NCI-H524 treated with DMSO at 0.1 percent for 48 hours (cell line): ENCODE data around the gene ACTL6A.
"Not testable (repeated sequence)": the region's sequence is repeated elsewhere in the genome, so short reads cannot be mapped to it uniquely, and the experiment has no call there.

ENCODE experiments used
- DNase-seq: peaks from one replicate; lab custom pipeline; 2025; lab: John Stamatoyannopoulos, UW

The ACTL6A gene

GRCh38 chr3:179562591-179563270 is at the start of gene ACTL6A:
Gene ACTL6A, plus strand, starts transcription at chr3:179562926. Its CDS starts 167 bp downstream, at chr3:179563093.
- DNase-seq = peak; percentile 99

DNA sequence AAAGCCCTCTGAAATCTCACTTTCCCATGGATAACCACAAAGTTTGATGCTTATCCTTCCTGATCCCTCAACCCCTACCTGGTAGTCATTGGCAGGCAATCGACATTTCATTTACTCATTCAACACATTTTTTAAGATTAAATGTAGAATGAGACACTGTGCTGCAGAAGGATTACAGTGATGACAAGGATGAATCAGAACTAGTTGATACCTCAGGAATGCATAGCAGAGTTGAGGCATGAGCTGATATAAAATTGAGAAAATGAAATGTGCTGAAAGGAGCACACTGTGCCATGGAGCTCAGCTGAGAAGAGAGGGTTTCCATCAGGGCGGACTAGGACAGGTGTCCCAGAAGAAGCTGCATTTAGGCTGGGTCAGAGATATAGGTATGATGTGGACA is 48.9 kb upstream of the ACTL6A start:
- no peak for DNase-seq

- not testable (repeated sequence) for DNase-seq
These were observed 46.1 kb upstream of the ACTL6A start for GRCh38 chr3:179516461-179517251.

- DNase-seq = no peak
These were observed 36.2 kb upstream of the ACTL6A start for GRCh38 chr3:179526482-179526881.

DNA sequence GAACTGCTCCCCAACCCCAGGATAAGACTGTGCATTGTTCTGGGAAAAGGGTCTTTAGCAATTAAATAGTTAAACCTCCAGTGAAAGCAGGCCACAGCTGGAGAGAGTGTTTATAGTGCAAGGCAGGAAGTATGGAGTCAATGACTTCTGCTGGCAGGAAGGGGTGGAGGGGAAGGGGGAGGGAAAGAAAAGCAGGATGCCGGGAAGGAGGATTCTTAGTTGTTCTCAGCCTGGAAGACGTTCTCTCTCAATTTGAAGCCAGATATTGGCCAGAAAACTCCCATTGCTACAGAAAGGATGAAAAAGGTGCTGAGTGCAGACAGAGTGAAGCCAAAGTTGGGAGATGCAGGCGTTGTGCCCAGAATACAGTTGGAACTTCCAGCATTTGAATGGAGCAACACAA is 35.7 kb upstream of the ACTL6A start:
- DNase-seq = no peak

GRCh38 chr3:179528772-179529171 is 34.0 kb upstream of the ACTL6A start:
- no peak for DNase-seq

- no peak for DNase-seq
These were observed 31.1 kb upstream of the ACTL6A start for GRCh38 chr3:179531576-179531975.

- no peak for DNase-seq
These were observed 29.5 kb upstream of the ACTL6A start for GRCh38 chr3:179533274-179533673.

GRCh38 chr3:179536256-179536655 is 26.5 kb upstream of the ACTL6A start:
- DNase-seq = no peak

- no peak for DNase-seq
These were observed 21.6 kb upstream of the ACTL6A start for GRCh38 chr3:179541094-179541493.

DNA sequence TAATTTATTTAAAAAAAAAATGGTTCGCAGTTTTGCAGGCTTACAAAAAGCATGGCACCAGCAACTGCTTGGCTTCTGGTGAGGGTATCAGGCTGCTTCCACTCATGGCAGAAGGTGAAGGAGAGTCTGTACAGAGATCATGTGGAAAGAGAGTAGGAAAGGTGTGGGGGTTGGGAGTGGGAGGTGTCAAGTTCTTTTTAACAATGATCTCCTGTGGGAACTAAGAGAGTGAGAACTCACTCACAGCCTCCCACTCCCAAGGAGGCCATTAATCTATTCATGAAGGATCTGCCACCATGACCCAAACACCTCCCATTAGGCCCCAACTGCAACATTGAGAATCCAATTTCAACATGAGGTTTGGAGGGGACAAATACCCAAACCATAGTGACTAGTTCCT is 21.1 kb upstream of the ACTL6A start:
- no peak for DNase-seq

GRCh38 chr3:179542375-179542774 is 20.4 kb upstream of the ACTL6A start:
- DNase-seq = no peak

- DNase-seq = no peak
These were observed 17.6 kb upstream of the ACTL6A start for GRCh38 chr3:179544981-179545645.

- DNase-seq = no peak
These were observed 15.9 kb upstream of the ACTL6A start for GRCh38 chr3:179546814-179547241.

- no peak for DNase-seq
These were observed 11.2 kb upstream of the ACTL6A start for GRCh38 chr3:179551349-179552105.

DNA sequence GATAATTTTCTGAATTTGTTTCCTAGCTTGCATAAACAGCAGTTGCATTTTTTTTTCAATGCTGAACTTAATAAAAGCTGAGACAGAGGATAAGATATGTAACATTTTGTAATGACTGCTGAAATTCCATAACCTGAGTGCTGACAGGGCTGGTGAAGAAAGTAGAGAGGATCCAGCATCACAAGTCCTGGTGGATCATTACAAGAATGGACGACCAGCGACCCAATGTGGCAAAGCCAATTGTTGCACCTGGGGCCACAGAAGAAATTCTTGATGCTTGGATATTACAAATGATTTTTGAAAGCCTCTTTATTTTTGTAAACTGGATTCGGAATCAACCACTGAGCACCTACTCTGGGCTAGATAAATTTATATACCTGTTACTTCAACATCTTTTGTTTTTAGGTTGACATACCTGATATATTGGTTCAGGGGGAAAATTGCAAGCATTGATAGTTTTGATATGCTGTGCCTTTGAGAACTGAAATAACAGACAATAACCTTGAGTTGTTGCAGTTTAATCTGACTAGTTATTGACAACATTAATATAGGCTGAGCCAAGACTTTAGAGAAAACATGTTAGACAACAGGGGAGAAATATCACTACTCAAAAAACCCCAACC is 3.9 kb upstream of the ACTL6A start:
- DNase-seq = no peak

DNA sequence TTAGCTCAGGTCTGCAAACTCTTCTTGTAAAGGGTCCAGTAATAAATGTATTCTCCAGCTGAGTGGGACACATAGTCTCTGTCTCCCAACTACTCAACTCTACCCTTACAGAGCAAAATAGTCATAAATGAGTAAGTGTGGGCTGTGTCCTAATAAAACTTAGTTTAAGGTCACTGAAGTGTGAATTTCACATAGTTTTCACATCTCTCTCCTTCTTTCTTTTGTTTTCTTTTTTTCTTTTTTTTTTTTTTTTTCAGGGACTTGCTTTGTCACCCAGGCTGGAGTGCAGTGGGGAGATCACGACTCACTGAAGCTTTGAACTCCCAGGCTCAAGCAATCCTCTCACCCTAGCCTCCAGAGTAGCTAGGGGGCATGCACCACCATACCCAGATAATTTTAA is 1.9 kb upstream of the ACTL6A start:
- DNase-seq = no peak

DNA sequence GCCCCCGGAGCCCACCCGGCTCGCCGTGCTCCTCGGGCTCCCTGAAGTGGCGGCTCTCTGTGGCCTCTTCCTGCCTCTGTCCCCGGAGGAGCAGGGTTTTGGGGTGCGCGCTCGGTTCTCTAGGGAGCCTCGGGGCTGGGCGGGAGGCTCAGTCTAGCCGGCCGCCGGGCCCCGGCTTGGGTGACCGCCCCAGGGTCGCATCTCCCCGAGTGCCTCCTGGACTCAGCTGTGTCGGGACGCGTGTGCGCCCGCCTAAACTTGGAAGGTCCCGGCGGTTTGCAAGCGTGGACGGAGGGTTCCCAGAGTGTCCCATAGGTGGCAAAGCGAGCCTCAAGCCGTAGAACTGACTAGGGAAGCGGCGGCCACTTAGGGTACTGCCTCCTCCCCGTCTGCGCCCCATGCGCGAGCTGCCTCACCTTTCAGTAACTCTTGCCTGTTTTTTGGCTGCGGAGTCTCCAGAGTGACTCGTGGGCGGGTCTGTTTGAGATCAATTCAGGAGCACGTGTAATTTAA is 601 bp downstream of the ACTL6A start:
- peak; percentile 41 for DNase-seq

- no peak for DNase-seq
These were observed 2.8 kb downstream of the ACTL6A start for GRCh38 chr3:179565496-179565895.

- no peak for DNase-seq
These were observed 18.3 kb downstream of the ACTL6A start for GRCh38 chr3:179580992-179581391.

- no peak for DNase-seq
These were observed 26.4 kb downstream of the ACTL6A start for GRCh38 chr3:179589143-179589542.
